ENCODE results near the gene DNASE2.

Gene DNASE2

DNA sequence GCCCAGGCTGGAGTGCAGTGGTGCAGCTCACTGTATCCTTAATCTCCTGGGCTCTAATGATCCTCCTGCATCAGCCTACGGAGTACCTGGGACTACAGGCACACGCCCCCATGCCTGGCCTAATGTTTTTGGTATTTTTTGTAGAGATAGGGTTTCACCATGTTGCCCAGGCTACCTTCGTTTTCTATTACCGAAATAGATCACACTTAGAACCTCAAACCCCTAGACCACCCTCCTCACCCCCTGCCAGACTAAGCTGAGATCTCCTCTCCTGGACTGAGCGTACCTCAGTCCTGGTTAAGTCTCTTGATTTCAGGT lies 5.4 kb upstream of the DNASE2 start:
- DNase-seq = no peak

DNA sequence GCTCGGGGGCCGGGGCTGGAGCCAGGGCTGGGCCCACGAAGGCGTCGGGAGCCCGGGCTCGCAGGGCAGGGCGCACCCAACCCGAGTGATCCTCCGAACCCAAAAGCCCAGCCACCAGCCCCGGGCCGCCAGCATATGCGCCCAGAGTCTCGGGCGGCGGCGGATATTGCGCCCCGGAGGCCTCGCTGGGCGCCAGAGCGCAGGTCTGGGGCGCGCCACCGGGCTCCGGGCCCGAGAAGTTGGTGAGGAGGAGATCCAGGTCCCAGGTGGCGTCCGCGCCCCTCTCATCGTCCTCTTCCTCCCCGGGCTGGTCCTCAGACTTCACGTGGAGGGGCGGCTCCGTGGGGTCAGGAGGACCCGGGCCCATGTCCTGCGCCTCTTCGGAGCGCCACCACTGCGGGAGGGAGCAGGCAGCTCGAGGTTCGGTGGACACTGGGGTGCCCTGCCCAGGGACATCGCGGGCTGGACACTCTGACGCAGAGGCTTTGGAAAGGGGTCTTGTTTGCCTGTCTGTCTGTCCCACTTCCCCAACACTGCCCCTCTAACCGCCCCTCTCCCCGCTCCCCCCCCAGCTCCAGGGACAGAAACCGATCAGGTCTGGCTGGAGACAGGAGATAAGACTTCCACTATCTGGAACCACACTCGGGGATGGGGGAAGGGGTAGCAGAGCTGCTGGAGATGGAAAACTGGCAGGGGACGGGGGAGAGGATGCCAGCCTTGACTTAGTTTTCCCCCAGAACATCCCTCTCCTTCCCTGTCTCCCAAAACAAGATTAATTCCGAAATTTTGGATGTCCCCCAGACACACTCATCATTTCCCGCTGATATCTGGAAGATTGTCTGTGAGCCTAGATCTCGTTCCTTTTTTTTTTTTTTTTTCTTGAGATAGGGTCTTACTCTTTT lies 4.8 kb upstream of the DNASE2 start:
- no peak for DNase-seq

DNA sequence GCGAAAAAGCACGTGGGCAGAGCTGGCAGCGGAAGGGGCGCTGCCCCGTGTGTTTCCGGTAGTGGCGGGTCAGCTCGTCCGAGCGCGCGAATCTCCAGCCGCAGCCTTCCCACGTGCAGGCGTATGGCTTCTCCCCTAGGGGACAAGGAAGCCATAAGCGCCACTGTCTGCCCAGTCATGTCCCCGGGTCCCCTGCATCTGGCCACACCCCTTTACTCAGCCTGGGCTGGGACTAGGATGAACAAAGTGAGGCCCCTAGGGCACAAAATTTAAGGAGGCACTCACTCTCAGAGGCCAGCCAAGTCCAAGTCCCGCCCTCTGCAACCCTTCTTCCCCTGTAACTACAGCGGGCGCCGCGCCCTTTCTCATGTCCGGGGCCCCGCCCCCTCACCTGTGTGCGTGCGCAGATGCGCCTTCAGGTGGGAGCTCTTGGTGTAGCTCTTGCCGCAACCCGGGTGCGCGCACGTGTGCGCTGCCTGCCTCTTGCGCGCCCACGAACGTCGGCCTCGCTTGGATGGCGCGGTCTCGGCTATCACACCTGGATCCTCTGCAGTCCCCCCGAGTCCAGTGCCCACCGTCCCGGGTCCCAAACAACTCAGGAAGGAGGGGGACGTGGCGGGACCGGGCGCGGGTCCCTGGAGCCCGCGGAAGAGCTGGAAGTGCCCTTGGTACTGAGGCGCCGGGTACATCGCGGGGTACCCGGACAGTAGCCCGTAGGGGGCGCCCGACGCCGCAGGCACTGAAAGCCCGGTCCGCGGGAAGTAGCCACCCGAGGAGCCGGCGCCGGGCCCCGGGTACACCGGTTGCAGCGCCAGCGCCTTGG lies 3.9 kb upstream of the DNASE2 start:
- peak; percentile 72 to 75 (median 73) for DNase-seq

DNA sequence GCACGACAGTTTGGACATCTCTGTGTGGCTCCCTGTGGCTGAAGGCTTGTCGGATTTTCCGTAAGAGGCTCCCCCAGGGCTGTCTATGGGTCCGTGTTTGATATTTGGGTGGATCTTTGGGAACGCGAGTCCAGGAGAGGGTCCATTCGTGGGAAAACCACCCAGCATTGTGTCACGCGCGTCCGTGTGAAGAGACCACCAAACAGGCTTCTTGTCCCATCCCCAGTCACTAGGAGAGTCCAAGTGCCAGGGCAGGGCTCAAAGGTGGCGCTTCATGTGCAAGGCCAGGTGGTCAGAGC lies 3.3 kb upstream of the DNASE2 start:
- DNase-seq = no peak

DNA sequence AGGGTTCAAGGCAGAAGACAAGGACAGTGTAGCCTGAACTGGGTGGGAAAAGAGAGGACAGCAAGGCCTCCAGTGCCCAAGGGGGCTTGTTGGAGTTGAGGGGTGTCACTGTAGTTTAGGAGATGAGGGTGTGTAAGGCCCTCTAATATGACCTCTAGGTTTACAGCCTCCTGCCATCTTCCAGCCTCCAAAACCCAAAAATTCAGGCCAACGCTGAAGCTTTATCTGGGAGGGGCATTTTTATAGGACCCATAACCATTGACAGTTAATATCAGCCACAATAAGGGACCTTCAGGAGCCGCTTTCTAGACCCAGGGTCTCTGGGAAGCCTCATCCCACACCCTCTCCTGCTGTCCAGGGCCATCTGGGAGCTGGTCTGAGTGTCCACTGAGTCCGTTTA lies 3.0 kb upstream of the DNASE2 start:
- DNase-seq = no peak

DNA sequence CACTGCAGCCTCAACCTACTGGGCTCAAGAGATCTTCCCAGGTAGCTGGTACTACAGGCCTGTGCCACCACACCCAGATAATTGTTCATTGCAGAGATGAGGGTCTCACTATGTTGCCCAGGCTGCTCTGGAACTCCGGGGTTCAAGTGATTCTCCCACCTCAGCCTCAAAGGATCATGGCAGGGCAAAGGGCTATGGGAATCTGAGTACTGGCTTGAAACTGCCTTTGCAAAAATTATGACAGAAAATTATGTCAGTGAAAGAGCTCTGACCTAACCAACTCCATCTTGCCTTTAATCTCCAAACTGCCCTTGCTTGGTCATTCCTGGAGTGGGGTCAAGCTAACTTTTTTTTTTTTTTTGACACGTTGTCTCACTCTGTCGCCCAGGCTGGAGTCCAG lies 1.3 kb upstream of the DNASE2 start:
- DNase-seq = no peak

DNA sequence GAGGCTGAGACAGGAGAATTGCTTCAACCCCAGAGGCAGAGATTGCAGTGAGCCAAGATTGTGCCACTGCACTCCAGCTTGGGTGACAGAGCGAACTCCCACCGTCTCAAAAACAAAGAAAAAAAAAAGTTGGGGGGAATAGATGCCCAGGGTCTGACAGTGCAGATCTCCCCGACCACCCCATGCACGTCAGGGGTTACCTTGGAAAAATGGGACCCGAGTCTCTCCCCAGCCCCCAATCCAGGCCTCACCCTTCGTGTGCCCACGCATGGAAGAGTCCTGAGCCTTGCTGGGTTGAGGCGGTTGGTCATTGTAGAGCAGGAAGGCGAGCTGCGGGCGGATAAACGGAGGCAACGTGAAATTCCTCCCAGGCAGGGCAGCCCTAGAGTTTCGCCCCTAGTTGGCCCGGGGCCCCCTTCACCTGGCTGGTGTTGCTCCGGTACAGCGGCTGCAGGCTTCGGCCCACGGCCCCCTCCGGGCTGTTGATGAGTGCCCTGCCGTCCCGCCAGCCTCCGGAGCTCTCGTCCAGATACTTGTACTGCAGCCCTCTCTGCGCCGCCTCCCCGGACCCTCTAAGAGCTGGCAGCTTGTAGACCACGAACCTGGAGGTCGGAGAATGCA lies 588 bp downstream of the DNASE2 start:
- no peak for DNase-seq

DNA sequence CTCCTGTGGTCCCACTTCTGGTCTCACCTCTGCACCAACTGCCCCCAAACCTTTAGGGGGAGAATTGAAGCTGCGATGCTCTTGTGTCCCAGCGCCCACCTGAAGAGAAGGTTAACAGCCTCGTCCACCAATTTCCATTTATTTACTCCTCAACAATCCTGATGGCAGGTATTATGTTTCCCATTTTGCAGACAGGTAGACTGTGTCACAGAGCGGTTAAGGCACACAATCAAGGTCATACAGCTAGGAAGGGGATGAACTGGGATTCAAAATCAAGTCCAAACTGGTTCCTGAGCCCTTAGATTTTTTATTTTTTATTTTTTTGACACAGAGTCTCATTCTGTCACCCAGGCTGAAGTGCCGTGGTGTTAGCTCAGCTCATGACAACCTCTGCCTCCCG lies 6.2 kb downstream of the DNASE2 start:
- DNase-seq = no peak

DNA sequence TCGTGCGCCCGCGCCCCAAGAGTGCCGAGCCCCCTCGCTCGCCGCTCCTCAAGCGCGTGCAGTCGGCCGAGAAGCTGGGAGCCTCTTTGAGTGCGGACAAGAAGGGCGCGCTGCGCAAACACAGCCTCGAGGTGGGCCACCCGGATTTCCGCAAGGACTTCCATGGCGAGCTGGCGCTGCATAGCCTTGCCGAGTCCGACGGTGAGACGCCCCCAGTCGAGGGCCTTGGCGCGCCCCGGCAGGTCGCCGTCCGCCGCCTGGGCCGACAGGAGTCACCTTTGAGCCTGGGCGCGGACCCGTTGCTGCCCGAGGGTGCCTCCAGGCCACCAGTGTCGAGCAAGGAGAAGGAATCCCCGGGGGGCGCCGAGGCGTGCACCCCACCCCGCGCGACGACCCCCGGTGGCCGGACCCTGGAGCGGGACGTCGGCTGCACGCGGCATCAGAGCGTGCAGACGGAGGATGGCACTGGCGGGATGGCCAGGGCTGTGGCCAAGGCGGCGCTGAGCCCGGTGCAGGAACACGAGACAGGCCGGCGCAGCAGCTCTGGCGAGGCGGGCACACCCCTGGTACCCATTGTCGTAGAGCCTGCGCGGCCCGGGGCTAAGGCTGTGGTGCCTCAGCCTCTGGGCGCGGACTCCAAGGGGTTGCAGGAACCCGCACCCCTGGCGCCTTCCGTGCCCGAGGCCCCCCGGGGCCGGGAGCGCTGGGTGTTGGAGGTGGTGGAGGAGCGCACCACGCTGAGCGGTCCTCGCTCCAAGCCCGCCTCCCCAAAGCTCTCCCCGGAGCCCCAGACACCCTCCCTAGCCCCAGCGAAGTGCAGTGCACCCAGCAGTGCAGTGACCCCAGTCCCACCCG lies 7.1 kb downstream of the DNASE2 start:
- no peak for DNase-seq

DNA sequence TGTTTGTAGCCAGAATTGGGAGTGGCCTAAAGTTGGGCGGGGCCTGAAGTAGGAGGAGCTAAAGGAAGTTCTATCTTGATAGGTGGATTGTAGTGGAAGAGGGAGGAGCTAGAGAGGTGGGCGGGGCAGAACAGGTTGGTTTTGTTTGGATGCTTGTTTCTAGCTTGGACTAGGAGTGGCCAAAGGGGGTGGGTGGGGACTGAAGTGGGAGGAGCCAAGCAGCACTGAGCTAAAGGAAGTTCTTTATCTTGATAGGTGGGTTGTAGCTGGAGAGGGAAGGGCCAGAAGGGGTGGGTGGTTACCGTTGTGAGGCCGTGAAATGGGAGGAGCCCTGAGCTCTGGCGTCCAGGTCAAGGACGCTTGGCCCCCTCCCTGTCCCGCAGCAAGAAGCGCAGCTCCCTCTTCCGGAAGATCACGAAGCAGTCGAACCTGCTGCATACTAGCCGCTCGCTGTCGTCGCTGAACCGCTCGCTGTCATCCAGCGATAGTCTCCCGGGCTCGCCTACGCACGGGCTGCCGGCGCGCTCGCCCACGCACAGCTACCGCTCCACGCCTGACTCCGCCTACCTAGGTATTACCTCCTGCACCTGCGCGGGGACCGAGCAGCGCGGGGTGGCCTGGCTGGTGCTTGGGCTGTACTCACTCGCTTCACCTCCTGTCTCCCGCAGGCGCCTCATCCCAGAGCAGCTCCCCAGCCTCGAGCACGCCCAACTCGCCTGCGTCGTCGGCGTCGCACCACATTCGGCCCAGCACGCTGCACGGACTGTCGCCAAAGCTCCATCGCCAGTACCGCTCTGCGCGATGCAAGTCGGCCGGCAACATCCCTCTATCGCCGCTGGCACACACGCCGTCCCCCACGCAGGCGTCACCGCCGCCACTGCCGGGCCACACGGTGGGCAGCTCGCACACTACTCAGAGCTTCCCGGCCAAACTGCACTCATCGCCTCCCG lies 8.0 kb downstream of the DNASE2 start:
- peak in 1 of 4 experiments; percentile 16 for DNase-seq

DNA sequence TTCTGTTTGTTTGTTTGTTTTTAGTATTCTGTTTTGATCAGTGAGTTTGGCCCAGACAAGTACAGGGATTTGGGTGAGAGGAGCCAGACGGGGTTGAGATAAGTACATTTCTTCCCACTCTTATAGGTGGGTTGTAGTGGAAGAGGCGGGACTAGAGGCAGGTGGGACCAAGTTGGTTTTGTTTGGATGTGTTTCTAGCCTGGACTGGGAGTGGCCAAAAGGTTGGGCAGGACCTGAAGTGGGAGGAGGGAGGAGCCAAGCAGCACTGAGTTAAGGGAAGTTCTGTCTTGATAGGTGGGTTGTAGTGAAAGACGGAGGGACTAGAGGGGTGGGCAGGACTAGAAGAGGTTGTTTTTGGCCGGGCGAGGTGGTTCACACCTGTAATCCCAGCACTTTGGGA lies 9.0 kb downstream of the DNASE2 start:
- DNase-seq = no peak

DNA sequence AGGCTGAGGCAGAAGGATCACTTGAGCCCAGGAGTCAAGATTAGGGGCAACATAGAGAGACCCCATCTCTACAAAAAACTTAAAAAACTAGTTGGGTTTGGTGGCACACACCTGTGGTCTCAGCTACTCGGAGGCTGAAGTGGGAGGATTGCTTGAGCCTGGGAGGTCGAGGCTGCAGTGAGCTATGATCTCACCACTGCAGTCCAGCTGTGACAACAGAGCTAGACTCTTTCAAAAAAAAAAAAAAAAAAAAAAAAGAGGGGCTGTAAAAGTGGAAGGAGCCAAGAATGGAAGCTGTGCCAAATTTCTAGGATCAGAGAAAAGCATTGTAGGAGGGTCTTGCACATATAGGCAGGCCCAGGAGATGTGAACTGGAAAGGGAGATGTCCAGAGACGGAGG lies 9.6 kb downstream of the DNASE2 start:
- no peak for DNase-seq

DNA sequence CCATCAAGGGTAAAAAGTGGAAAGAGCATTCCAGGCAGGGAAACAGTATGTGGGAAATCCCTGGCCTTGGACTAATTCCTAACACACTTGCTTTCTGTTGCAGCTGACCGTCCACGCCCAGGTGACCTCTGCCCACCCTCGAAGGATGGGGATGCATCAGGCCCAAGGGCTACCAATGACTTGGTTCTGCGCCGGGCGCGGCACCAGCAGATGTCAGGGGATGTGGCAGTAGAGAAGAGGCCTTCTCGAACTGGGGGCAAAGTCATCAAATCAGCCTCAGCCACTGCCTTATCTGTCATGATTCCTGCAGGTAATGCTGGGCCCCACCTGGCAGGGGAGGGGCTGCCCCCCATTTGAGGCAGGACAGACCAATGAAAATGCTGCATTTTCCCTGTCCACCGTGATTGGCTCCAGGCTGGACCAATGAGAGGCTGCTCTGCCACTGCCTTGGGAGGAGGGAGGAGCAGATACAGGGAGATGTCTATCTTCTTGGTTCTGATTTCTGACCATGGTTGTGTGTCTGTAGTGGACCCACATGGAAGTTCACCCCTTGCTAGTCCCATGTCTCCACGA lies 12.6 kb downstream of the DNASE2 start:
- DNase-seq = no peak

DNA sequence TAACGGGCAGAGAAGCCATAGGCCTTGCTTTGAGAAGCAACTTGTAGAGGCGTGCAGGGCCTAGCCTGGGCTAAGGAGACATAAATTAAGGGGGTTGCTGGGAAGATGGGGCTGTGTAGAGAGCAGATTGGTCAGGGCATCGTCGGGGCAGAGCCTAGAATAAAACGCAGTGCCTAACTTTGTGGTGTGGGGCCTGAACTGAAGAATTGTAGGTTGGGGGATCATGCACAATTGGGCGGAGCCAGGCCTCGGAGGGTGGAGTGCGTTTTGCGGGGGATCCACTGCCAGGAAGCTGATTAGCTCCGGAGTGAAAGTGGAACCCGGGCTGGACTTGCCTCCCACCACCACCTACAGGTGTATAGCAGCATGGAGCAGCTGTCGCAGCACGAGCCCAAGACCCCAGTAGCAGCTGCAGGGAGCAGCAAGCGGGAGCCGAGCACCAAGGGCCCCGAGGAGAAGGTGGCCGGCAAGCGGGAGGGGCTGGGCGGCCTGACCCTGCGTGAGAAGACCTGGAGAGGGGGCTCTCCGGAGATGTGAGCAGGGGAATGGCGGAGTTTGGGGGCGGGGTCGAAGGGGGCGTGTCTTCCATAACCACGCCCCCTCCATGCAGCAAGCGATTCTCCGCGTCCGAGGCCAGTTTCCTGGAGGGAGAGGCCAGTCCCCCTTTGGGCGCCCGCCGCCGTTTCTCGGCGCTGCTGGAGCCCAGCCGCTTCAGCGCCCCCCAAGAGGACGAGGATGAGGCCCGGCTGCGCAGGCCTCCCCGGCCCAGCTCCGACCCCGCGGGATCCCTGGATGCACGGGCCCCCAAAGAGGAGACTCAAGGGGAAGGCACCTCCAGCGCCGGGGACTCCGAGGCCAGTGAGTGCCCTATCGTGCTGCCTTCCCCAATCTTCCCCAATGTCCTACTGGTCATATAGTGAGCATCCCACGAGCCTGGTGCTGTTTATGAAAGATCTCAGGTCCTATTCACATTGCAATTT lies 13.8 kb downstream of the DNASE2 start:
- peak in 3 of 4 experiments; percentile 22 to 35 (median 32) for DNase-seq

DNA sequence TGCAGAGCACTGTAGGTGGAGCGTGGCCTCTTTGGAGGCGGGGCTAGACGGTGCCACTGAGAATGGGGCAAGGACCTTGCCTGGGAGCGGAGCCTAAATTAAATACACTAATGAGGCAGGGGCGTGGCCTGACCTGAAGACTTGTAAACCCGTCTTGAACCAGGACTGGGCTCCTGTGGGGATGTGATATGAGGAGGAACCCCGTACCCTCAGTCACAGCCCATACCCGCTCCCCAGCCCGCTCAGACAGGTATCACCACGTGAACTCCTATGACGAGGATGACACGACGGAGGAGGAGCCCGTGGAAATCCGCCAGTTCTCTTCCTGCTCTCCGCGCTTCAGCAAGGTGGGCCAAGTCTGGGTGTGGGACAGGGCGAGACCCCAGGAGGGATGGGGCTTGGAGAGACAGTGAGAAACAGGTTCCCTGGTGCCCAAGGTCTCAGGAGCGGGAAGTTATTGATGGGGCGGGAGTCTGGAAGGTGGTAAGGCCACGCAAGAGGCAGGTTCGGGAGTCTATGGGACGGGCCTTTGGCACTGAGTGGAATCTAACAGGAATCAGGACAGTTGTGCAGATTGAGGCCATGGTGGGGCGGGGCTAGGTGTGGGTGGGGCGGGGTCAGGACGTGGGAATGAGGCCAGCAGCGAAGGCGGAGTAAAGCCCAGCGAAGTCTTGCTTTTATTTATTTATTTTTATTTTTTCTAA lies 14.7 kb downstream of the DNASE2 start:
- DNase-seq = no peak

DNA sequence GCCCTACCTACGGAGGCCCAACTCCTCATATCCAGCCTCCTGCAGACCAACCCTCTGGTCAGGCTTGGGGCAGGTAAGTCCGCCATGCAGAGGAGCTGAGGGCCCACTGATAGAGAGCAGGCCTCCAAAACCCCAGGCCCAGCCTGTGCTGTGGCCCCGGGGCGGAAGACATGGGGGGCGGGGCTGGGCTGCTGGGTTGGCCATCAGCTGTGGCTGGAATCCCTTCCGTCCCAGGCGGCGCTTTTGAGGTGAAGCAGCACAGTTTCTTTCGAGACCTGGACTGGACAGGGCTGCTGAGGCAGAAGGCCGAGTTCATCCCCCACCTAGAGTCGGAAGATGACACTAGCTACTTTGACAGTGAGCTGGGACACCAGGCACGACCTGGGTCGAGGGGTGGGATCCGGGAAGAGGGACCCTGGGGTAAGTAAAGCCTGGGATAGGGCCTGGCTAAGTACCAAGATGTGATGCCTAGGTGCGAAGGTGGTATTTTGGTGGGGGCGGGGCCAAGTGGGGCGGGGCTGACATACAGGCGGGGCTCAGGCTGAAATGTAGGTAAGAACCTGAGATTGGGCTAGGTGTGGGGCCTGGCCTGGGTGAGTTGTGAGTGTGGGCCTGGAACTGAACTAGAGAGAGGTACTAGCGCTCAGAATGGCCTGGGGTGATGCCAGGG lies 15.4 kb downstream of the DNASE2 start:
- DNase-seq = no peak

DNA sequence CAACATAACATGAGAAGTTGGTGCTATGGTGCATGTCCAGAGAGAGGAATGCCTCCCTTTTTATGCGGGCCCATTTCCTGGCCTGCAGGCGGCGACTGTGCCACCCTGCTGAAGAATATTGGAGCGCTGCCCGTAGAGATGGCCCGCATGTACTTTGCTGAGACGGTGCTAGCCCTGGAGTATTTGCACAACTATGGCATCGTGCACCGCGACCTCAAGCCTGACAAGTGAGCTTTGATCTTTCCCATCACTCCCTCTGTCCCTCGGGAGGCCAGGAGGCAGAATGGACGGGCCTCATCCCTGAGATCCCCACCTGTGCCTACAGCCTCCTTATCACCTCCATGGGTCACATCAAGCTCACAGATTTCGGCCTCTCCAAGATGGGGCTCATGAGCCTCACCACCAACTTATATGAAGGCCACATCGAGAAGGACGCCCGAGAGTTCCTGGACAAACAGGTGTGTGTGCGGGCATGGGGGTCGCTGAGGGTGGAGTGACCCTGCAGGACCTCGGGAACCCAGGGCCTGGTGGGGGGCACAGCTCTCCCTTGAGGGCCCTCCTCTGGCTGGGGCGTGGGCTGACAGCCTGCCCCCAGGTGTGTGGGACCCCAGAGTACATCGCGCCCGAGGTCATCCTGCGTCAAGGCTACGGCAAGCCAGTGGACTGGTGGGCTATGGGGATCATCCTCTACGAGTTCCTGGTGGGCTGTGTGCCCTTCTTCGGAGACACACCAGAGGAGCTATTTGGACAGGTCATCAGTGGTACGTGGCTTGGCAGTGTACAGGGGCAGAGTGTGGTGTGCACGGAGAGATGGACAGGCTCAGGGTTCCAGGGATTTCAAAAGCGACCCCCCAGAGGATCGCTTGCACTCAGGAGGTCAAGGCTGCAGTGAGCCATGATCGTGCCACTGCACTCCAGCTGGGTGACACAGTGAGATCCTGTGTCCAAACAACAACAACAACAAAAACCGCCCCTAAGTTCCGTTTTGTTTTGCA lies 16.2 kb downstream of the DNASE2 start:
- DNase-seq = no peak

DNA sequence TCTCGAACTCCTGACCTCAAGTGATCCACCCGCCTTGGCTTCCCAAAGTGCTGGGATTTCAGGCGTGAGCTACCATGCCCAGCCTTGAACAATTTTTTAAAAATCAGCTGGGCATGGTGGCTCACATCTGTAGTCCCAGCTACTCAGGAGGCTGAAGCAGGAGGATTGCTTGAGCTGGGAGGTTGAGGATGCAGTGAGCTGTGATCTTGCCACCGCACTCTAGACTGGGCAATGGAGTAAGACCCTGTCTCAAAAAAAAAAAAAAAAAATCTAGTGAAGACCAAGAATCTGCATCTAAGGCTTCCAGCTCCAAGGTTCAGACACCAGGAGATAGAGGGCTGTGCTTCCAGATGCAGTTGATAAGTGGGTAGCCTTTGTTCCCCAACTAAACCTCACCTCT lies 17.1 kb downstream of the DNASE2 start:
- no peak for DNase-seq

All from activated CD4-positive, CD25-positive, alpha-beta regulatory T cell (primary cell).